Measurements from ENCODE around the gene PDCD1. TPM values are rescaled to one million over a fixed set of nuclear protein-coding genes. Genes with fewer than 3 reads are reported as not detected.
A peak's percentile ranks its signal among the peaks of the same experiment; 100 is the strongest.

Gene PDCD1
- total RNA-seq, 4 donors from 2014 or later: 1.2 to 2.5 (median 1.5) TPM

DNA sequence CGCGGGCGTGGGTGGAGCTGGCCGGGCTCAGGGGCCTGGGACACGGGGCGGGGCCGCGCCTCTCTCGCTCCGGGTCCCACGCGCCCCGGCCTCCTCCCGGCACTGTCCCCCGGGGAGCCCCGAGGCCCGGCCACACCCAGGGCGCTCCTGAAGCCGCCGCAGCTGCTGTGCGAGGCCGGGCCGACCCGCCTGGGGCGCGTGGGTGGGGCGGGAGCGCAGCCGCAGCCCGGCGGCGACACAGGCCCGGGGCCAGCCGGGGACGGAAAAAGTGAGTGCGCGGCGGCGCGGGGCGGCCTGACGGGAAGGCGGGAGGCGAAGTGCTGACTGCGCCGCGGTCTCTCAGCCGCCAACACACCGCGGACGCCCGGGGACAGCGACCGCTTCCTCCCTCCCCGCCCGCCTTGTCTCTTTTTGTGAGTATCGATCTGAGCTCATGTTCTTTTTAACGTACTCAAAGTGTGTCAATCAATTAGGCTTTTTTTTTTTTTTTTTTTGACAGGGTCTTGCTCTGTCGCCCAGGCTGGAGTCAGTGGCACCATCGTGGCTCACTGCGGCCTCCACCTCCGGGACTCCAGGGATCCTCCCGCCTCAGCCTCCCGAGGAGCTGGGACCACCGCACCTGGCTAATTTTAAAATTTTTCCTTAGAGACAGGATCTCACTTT is 14.5 kb downstream of the PDCD1 start:
- no peak for TF ChIP-seq POLR2A (IDR thresholded peaks at IDR 0.05)
- TF ChIP-seq, protein P1, sequence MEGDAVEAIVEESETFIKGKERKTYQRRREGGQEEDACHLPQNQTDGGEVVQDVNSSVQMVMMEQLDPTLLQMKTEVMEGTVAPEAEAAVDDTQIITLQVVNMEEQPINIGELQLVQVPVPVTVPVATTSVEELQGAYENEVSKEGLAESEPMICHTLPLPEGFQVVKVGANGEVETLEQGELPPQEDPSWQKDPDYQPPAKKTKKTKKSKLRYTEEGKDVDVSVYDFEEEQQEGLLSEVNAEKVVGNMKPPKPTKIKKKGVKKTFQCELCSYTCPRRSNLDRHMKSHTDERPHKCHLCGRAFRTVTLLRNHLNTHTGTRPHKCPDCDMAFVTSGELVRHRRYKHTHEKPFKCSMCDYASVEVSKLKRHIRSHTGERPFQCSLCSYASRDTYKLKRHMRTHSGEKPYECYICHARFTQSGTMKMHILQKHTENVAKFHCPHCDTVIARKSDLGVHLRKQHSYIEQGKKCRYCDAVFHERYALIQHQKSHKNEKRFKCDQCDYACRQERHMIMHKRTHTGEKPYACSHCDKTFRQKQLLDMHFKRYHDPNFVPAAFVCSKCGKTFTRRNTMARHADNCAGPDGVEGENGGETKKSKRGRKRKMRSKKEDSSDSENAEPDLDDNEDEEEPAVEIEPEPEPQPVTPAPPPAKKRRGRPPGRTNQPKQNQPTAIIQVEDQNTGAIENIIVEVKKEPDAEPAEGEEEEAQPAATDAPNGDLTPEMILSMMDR (IDR thresholded peaks at IDR 0.05): peak in 3 of 6 experiments; percentile 15 to 38 (median 28)
- H3K4me1 ChIP-seq: peaks cover 6 to 30% (median 14%) of the 10 kb centered on the region in 3 donors
- peak overlapping the region; percentile 38 to 87 (median 67) for H3K27ac ChIP-seq
- intact Hi-C loops (cut with DNase I): no loop called here
- H3K4me3 ChIP-seq: peak overlapping the region; percentile 18 to 64 (median 37)
- WGBS, 2 donors: 0 to 14% methylated on average over 15 of the region's 65 CpGs
- H3K36me3 ChIP-seq: no peaks in the 10 kb centered on the region
- H3K9me3 ChIP-seq: no peaks in the 10 kb centered on the region
- no peak for DNase-seq
- H3K27me3 ChIP-seq: peaks cover 0 to 13% (median 0%) of the 10 kb centered on the region in 4 donors

DNA sequence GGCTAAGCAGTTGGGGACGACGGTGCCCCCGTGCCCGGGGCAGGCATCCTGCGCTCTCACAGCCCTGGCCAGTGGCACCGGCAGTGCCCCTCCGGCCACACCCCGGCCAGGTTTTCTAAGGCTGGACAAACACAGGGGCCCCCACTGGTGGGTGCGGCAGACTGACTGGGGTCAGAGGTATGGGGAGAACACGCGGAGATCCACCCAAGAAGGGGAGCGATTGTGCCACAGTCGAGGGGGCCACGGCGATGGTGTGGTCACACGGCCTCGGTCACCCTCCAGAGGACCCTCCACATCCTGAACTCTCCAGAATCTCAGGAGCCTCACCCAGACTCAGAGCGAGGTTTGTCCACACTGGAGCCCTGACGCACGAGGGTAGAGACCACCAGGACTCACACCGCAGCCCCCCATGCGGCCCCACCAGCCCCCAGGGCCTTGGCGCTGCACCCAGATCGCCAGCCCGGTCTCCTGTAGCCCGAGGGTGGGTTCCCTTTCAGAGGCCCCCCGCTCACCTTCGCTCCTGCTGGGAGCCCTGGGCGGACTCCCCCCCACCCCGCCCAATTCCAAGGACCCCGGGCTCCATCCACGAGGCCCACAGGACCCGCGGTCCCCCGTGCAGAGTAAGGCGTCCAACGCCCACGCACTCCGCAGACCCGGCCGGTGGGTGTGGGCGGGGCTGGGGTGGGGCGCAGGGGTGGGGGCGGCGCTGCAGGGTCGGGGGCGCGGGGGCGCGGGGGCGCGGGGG is 15.2 kb downstream of the PDCD1 start:
- no peak for DNase-seq
- Histone ChIP-seq H3K9me3 (no peaks in the 10 kb centered on the region), H3K4me1 (peaks cover 6 to 30% (median 14%) of the 10 kb centered on the region in 3 donors), H3K4me3 (peak overlapping the region; percentile 18 to 64 (median 37)), H3K27me3 (peaks cover 0 to 13% (median 0%) of the 10 kb centered on the region in 4 donors), H3K36me3 (no peaks in the 10 kb centered on the region), H3K27ac (peak overlapping the region; percentile 31 to 87 (median 67))
- intact Hi-C loops (cut with DNase I): no loop called here
- 59 to 69% methylated on average over 5 to 7 of the region's 52 CpGs for WGBS, 2 donors
- TF ChIP-seq, protein P1 (IDR thresholded peaks at IDR 0.05): no peak
- TF ChIP-seq POLR2A (IDR thresholded peaks at IDR 0.05): no peak

DNA sequence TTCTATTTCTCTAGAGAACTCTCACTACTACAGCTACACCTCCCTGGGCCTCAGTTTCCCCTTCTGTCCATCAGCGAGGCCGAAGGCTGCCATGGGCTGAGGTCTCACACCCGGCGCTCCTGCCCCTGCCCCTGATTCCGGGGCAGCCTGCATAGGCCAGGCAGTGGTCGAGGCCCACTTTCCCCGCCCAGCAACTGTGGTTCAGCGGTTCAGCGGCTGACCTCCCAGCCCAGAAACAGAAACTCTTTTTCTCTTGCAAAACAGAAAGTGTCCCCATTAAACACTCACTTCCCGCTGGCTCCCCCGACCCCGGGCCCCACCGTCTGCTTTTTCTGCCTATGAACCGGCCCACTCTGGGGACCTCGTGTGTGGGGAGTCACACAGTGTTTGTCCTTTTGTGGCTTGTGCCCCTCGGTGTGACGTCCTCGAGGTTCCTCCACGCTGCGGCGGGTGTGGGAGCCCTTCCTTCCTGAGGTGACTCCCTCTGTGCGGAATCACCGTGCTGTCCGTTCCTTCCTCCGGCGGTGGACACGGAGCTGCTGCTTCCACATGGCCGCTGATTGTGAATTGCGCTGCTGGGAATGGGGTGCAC is 16.0 kb downstream of the PDCD1 start:
- H3K4me3 ChIP-seq: peak overlapping the region in 3 of 4 donors; percentile 27 to 64 (median 47)
- no peaks in the 10 kb centered on the region for H3K9me3 ChIP-seq
- no peaks in the 10 kb centered on the region for H3K36me3 ChIP-seq
- H3K4me1 ChIP-seq: peaks cover 6 to 30% (median 14%) of the 10 kb centered on the region in 3 donors
- TF ChIP-seq POLR2A (IDR thresholded peaks at IDR 0.05): peak in 1 of 4 donors; percentile 10
- TF ChIP-seq, protein P1 (IDR thresholded peaks at IDR 0.05): no peak
- intact Hi-C loops (cut with DNase I): no loop called here
- peaks cover 0 to 17% (median 0%) of the 10 kb centered on the region in 4 donors for H3K27me3 ChIP-seq
- 48 to 62% methylated on average over 18 to 20 of the region's 29 CpGs for WGBS, 2 donors
- no peak for DNase-seq
- H3K27ac ChIP-seq: peak overlapping the region in 3 of 4 donors; percentile 31 to 87 (median 79)

DNA sequence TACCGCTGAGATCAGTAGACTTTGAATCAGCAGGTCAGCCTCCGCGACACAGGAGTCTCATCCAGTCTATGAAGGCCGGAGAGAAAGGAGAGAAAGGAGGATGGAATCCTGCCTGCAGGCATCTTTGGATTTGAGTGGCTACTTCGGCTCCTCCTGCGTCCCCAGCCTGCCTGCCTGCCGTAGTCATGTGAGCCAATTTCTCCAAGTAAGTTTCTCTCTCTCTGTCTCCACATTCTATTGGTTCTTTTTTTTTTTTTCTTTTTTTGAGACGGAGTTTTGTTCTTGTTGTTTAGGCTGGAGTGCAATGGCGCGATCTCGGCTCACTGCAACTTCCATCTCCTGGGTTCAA is 16.7 kb downstream of the PDCD1 start:
- no peaks in the 10 kb centered on the region for H3K9me3 ChIP-seq
- no peak for DNase-seq
- intact Hi-C loops (cut with DNase I): no loop called here

More for the DNA sequence above, 16.7 kb downstream of the PDCD1 start:
- WGBS, 2 donors: 68 to 80% methylated on average over 9 to 11 of the region's 11 CpGs
- Histone ChIP-seq H3K27ac (peak overlapping the region in 1 of 4 donors; percentile 87), H3K36me3 (no peaks in the 10 kb centered on the region), H3K4me3 (no peak overlapping the region), H3K4me1 (peaks cover 6 to 30% (median 14%) of the 10 kb centered on the region in 3 donors), H3K27me3 (peaks cover 0 to 23% (median 0%) of the 10 kb centered on the region in 4 donors)
- TF ChIP-seq, protein P1 (IDR thresholded peaks at IDR 0.05): no peak
- no peak for TF ChIP-seq POLR2A (IDR thresholded peaks at IDR 0.05)

Measured in esophagus squamous epithelium (tissue), 5 donors.